H1 (cell line): Measurements from ENCODE around the gene GINS3. TPM values are rescaled to one million over a fixed set of nuclear protein-coding genes. Genes with fewer than 3 reads are reported as not detected.

ENCODE experiments used
- CHD2 ChIP-seq: IDR thresholded peaks from 2 replicates; pipeline ENCODE4 v1.6.1; 2012; ENCODE audit warnings: low read length, improper control_type of control experiment
- CHD7 ChIP-seq: fragments of 300-600 bp; sonication (generic); IDR thresholded peaks from 2 replicates; pipeline ENCODE4 v1.7.1; 2012; ENCODE audit warnings: low read length, moderate library complexity, mild to moderate bottlenecking, inconsistent platforms; ENCODE audit not compliant: insufficient replicate concordance
- EGR1 ChIP-seq: IDR thresholded peaks from 2 replicates; pipeline ENCODE4 v1.6.1; 2011; ENCODE audit warnings: low read depth, low read length, borderline replicate concordance
- EP300 ChIP-seq, 2 experiments: IDR thresholded peaks; 1 replicate in 1 of 2; 2 replicates in 1 of 2; pipeline ENCODE4 v1.6.1; 2011 to 2012; ENCODE audit warnings: low read depth in 2 of 2, low read length in 2 of 2, mild to moderate bottlenecking in 2 of 2, borderline replicate concordance in 1 of 2, inconsistent platforms in 1 of 2, moderate library complexity in 1 of 2
- KDM5A ChIP-seq: fragments of 200-600 bp; IDR thresholded peaks from 2 replicates; pipeline ENCODE4 v1.7.1; 2012; ENCODE audit warnings: mild to moderate bottlenecking, low read length, inconsistent platforms, mixed read lengths
- SRF ChIP-seq: IDR thresholded peaks from 2 replicates; pipeline ENCODE4 v1.6.1; 2011; ENCODE audit warnings: mild to moderate bottlenecking, low read depth, low read length, moderate library complexity
- TEAD4 ChIP-seq: IDR thresholded peaks from 2 replicates; pipeline ENCODE4 v1.6.1; 2012; ENCODE audit warnings: low read depth, low read length, inconsistent platforms, mixed read lengths
- polyA plus RNA-seq, 7 experiments: library from polyadenylated mRNA; depleted of rRNA in 3 of 7; stranded (reverse) in 5 of 7; unstranded in 2 of 7; fragments of >200 nt in 5 of 7; fragments of 200-250 nt in 2 of 7; gene quantifications; 1 replicate in 5 of 7; 2 replicates in 1 of 7; 4 replicates in 1 of 7; pipeline versions ENCODE4 v1.2.1 to v1.2.3, GENCODE V29; 2011 to 2013; ENCODE audit warnings: missing spikeins in 2 of 7, mixed read lengths in 2 of 7
- total RNA-seq: library from RNA; stranded (reverse); fragmentation: NEBNext Ultra II Directional; extraction: Animal tissue kit (Norgen Biotek cat#: 25700); gene quantifications from 2 replicates; pipeline ENCODE4 v1.2.1, GENCODE V29; 2021

GINS3 gene
- total and polyA plus RNA-seq, 2 of the 8 experiments (the other 6 are each of a cell fraction or from before 2014, with no cell fraction given) = 12.9 to 15.4 TPM

- TF ChIP-seq CHD7 (no peak), CHD2 (no peak), TEAD4 (no peak), EGR1 (no peak), EP300 (IDR thresholded peaks at IDR 0.05; ENCODE audit: borderline replicate concordance in 1 of 2, low read depth in 2 of 2, low read length in 2 of 2) (no peak), SRF (no peak), KDM5A (no peak)
These were observed 7.0 kb upstream of the GINS3 start (continued) for GRCh38 chr16:58385218-58385773.
